COLO668 (cell line): Measurements from ENCODE around the gene CCR4.
"Not testable (repeated sequence)": the region's sequence is repeated elsewhere in the genome, so short reads cannot be mapped to it uniquely, and the experiment has no call there.

Experiments
- DNase-seq: peaks from one replicate; lab custom pipeline; 2025; ENCODE audit not compliant: unreplicated experiment; lab: John Stamatoyannopoulos, UW

CCR4 gene

DNA sequence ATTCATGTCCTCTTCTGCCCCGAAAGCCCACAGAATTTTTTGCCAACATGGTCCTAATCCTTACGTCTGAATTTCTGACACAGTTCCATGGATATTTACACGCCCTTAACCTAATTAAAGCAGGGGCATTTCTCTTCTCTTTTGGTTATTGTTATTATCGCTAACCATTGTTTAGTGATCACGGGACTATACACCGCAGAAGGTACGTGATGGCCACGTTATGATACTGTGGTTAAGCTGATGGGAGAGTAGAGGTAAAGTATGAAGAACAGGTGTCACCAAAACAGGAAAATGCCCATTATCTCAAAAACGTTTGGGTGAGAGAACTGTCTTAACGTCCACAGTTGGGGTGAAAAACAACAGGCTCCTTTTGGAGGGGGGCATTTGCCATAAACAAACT is 26.4 kb downstream of the CCR4 start:
- no peak for DNase-seq

GRCh38 chr3:32978331-32978730 is 26.9 kb downstream of the CCR4 start:
- no peak for DNase-seq

DNA sequence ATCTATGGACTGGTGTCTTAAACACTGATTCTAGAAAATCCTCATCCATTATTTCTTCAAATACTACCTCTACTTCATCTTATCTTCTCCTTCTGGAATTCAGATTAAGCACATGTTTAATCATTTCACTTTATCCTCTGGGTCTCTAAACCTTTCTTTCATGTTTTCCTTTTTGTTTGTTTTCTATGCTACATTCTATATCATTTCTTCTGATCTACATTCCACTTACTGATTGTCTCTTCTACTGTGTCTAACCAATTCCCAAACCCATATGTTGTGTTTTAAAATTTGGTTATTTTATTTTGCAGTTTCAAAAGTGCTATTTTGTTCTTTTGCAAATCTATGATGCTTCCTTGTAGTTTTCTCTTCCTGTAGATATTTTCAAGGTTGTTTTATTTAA is 31.7 kb downstream of the CCR4 start:
- no peak for DNase-seq

GRCh38 chr3:32984918-32985317 is 33.5 kb downstream of the CCR4 start:
- not testable (repeated sequence) for DNase-seq

DNA sequence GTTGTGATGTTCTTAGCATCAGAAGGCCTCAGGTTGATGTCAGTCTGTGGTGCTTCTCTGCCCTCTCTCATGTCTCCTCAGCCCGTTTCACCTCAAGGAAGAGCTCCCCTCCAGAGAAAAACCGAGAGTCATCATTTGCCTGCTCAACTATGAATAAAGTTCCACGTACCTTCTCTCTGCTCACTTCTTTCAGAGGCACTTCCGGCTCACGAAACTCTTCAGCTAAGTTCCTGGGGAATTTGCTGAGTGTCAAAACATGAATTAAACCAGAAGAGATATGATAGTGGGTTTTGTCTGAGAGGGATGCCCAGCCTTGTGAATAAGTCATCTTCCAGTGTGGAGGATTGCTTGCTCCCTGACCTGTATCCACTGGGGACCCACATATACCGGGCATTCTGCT is 37.7 kb downstream of the CCR4 start:
- DNase-seq, result no peak

GRCh38 chr3:32990116-32990515 is 38.7 kb downstream of the CCR4 start:
- DNase-seq, result no peak

DNA sequence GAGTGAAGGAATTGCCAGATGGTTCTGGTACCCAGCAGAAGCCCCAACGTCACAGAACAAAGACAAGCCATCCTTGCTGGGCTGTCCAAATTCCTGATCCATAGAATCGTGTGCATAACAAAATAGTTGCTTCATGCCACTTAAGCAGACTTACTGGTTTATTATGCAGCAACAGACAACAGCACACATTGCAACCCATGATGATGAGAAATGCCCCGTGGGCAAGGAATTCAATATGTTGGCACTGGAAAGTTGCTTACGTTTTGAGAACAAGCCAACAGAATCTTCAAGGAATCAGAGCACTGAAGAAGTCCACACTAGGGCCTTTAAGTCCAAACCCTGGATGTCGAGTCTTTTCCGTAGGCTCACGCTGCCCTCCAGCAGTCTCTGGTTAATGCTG is 40.3 kb downstream of the CCR4 start:
- no peak for DNase-seq

DNA sequence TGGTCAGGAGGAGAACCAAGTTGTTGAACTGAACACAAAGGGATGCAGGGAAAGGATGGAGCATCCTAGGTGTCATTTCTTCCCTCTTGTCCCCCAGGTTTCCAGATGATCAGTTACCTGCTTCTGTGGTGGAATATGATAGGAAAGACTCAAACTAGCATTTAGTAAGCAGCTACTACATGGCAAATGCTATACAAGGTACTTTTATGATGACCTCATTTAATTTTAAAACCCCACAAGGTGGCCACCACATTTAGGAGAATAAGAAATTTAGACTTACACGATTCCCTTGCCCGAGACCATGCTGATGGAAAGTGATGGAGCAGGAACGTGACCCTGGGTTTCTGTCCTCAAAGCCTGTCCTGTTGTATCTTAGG is 40.9 kb downstream of the CCR4 start:
- DNase-seq, result no peak

DNA sequence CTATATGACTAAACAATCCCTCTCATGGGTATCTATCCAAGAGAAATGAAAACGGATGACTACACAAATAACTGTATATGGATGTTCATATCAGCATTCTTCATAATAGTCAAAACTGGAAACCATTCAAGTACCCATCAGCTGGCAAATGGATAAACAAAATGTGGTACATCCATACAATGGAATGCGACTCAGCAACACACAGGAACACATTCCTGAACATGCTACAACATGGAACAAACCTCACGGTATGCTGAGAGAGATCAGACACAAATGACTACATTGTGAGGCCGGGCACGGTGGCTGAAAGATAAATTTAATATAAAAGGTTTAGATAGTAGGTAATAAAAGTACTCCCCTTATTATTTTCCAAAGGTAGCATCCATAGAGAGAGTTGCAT is 42.6 kb downstream of the CCR4 start:
- DNase-seq, result no peak

- no peak for DNase-seq
Observed at GRCh38 chr3:32995098-32995497, 43.7 kb downstream of the CCR4 start.

GRCh38 chr3:32996048-32996754 is 44.8 kb downstream of the CCR4 start:
- DNase-seq, result no peak

DNA sequence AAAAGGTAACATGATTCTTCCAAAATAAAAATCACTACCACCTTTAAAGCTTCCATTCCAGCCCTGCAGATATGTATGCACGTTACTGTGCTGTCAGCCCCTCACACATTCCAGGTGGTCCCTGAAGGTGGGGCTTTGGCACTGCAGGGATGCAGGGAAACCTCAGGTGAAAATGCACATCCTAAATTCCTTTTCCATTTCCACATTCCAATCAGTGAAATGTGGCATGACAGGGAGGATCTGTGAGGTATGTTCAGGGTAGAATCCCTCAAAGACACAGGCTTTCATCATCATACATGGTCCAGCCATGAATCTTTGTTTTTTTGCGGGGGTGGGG is 45.3 kb downstream of the CCR4 start:
- no peak for DNase-seq

- DNase-seq, result no peak
Observed at GRCh38 chr3:32998631-32999451, 47.4 kb downstream of the CCR4 start.

DNA sequence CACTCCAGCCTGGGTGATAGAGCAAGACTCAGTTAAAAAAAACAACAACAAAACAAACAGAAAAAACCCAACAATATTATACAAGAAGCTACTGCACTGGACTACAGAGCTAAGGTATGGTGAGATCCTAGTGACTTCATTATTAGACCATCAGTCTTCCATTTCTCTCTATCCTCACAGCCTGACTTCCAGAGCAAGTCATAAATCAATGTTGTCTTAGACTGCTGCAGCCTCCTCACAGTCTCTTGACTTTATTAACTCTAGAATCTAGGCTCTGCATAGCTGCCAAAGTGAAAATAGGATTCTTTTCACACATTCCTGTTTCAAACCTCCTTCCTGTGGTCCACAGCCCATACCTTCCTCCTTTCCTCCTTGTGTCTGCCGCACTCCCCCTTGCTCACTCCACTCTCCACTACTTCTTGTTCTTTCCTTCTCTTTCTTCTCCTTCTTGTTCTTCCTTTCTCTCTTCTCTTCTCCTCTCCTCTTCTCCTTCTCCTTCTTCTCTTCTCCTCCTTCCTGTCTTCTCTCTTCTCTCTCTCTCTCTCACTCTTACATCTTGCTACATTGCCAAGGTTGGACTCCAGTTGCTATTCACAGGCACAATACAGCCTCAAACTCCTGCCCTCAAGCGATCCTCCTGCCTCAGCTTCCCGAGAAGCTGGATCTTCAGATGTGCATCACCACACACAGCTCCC is 49.4 kb downstream of the CCR4 start:
- no peak for DNase-seq

GRCh38 chr3:33001889-33002288 is 50.4 kb downstream of the CCR4 start:
- DNase-seq, result no peak

DNA sequence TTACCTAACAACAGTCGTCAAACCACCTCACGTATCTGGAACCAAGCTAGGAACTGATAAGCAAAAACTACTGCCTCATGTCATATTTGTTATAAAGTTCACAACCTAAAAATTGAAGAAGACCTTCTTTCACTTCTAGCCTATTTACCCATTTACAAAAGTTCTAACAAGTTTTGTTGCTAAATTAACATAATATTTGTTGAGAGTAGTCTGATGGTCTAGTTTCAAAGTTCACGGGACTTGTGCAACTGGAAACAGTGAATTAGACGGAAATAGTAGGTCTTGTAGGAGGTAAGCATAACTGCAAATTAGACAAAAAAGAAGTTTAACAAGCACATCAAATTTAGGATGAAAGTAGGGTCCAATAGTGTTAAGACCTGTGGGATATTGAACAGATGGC is 51.9 kb downstream of the CCR4 start:
- no peak for DNase-seq

DNA sequence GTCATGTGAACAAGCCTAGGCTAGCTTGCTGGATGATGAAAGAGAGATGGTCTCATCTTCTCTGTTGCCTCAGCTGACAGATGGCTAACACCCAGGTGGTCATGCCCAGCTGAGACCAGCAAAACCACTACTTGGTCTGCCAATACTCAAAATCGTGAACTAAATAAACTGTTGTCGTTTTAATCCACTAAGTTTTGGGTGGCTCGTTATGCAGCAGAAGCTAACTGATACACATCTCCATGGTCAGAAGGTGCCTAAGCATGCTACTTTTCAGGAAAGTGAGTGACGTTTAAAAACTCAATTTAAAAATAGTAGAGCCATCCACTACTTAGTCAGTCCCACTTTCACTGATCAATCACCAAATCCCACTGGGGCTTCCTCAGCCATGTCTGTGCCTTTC is 52.8 kb downstream of the CCR4 start:
- no peak for DNase-seq

DNA sequence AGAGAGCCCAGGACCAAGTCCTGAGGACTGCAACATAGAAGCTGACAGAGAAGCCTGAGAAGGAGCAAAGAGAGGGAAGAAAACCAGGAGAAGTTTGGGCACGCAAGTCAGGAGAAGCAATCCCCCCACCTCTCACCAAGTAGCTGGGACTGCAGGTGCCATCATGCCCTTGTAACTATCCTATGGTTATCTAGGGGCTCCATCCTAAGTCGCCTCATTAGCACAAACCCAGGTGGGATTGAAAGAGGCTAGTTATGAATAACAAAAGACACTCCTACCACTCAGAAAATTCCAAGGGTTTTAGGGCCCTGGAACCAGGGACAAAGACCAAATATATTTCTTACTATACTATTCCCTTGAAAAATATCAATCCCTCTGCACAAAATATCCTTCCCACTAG is 53.5 kb downstream of the CCR4 start:
- no peak for DNase-seq
